ENCODE results near the gene YES1.

GRCh38 chr18:732371-732770, 79.7 kb downstream of the YES1 start:
- TF ChIP-seq, protein P1, sequence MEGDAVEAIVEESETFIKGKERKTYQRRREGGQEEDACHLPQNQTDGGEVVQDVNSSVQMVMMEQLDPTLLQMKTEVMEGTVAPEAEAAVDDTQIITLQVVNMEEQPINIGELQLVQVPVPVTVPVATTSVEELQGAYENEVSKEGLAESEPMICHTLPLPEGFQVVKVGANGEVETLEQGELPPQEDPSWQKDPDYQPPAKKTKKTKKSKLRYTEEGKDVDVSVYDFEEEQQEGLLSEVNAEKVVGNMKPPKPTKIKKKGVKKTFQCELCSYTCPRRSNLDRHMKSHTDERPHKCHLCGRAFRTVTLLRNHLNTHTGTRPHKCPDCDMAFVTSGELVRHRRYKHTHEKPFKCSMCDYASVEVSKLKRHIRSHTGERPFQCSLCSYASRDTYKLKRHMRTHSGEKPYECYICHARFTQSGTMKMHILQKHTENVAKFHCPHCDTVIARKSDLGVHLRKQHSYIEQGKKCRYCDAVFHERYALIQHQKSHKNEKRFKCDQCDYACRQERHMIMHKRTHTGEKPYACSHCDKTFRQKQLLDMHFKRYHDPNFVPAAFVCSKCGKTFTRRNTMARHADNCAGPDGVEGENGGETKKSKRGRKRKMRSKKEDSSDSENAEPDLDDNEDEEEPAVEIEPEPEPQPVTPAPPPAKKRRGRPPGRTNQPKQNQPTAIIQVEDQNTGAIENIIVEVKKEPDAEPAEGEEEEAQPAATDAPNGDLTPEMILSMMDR (IDR thresholded peaks at IDR 0.05 in 2 of 3, conservative IDR thresholded peaks at IDR 0.05 in 1 of 3; ENCODE audit: borderline replicate concordance in 1 of 3, insufficient read depth in 1 of 3, low read depth in 2 of 3, low read length in 2 of 3) = no peak
- TF ChIP-seq POLR2A (IDR thresholded peaks at IDR 0.05; ENCODE audit: borderline replicate concordance, extremely low read depth, insufficient read depth, insufficient read length) = no peak
- TF ChIP-seq ZNF274 (IDR thresholded peaks at IDR 0.05; ENCODE audit: low read depth, low read length) = no peak
- no peak for TF ChIP-seq EZH2 (IDR thresholded peaks at IDR 0.05)
- no peak for TF ChIP-seq REST (IDR thresholded peaks at IDR 0.05; ENCODE audit: low read depth)
- no peak for TF ChIP-seq POLR2AphosphoS5 (IDR thresholded peaks at IDR 0.05; ENCODE audit: low read depth, low read length)
- no peak for TF ChIP-seq RAD21 (IDR thresholded peaks at IDR 0.05; ENCODE audit: low read depth)
- no peak for TF ChIP-seq SIN3A (IDR thresholded peaks at IDR 0.05; ENCODE audit: low read depth)
- no peak for TF ChIP-seq EZH2phosphoT487 (IDR thresholded peaks at IDR 0.05; ENCODE audit: borderline replicate concordance)
